NCI-H128 (cell line): ENCODE results near the gene NCAM1.
"Not testable (repeated sequence)": the region's sequence is repeated elsewhere in the genome, so short reads cannot be mapped to it uniquely, and the experiment has no call there.

Source experiments
- DNase-seq: peaks from one replicate; lab custom pipeline; 2025; ENCODE audit not compliant: unreplicated experiment; lab: John Stamatoyannopoulos, UW

NCAM1 gene

GRCh38 chr11:113021111-113021510 lies 59.9 kb downstream of the NCAM1 start:
- DNase-seq = no peak

GRCh38 chr11:113022262-113022661 lies 61.0 kb downstream of the NCAM1 start:
- no peak for DNase-seq

GRCh38 chr11:113023228-113023627 lies 62.0 kb downstream of the NCAM1 start:
- no peak for DNase-seq

GRCh38 chr11:113023986-113024385 lies 62.8 kb downstream of the NCAM1 start:
- no peak for DNase-seq

- no peak for DNase-seq
Observed at GRCh38 chr11:113026778-113027177, 65.6 kb downstream of the NCAM1 start.

- DNase-seq = no peak
Observed at GRCh38 chr11:113034576-113034975, 73.4 kb downstream of the NCAM1 start.

GRCh38 chr11:113035708-113036107 lies 74.5 kb downstream of the NCAM1 start:
- DNase-seq = no peak

GRCh38 chr11:113043698-113044097 lies 82.5 kb downstream of the NCAM1 start:
- DNase-seq = no peak

- no peak for DNase-seq
Observed at GRCh38 chr11:113045146-113045545, 83.9 kb downstream of the NCAM1 start.

GRCh38 chr11:113046866-113047265 lies 85.6 kb downstream of the NCAM1 start:
- DNase-seq = no peak

GRCh38 chr11:113048820-113049768 lies 87.9 kb downstream of the NCAM1 start:
- DNase-seq = no peak

- DNase-seq = not testable (repeated sequence)
Observed at GRCh38 chr11:113053042-113053441, 91.8 kb downstream of the NCAM1 start.

GRCh38 chr11:113057038-113057437 lies 95.8 kb downstream of the NCAM1 start:
- DNase-seq = no peak

- DNase-seq = no peak
Observed at GRCh38 chr11:113059548-113059947, 98.3 kb downstream of the NCAM1 start.

- DNase-seq = no peak
Observed at GRCh38 chr11:113065330-113065729, 104.1 kb downstream of the NCAM1 start.

GRCh38 chr11:113072237-113072858 lies 111.1 kb downstream of the NCAM1 start:
- DNase-seq = no peak

GRCh38 chr11:113073290-113073953 lies 112.2 kb downstream of the NCAM1 start:
- no peak for DNase-seq

GRCh38 chr11:113075586-113076095 lies 114.4 kb downstream of the NCAM1 start:
- no peak for DNase-seq

- DNase-seq = no peak
Observed at GRCh38 chr11:113077379-113077778, 116.2 kb downstream of the NCAM1 start.

- DNase-seq = no peak
Observed at GRCh38 chr11:113082341-113082955, 121.2 kb downstream of the NCAM1 start.

GRCh38 chr11:113083571-113083970 lies 122.4 kb downstream of the NCAM1 start:
- DNase-seq = no peak
